Small intestine (tissue), 7 donors: ENCODE data around the gene DIPK1B. TPM values are rescaled to one million over a fixed set of nuclear protein-coding genes. Genes with fewer than 3 reads are reported as not detected.

Experiments
- DNase-seq, 2 donors: peaks; one replicate each; pipeline versions ENCODE4 v3.0.0 to v3.0.0-alpha.2; 2013
- FAIRE-seq: peaks from 2 replicates; lab custom pipeline; 2012; peaks lifted over from hg19 to GRCh38; lab: Jason Lieb, UNC
- H3K27ac ChIP-seq, 3 donors: one replicate each; pipeline ENCODE4 v1.5.1; 2013; ENCODE audit warnings: low read length in 2 of 3, mild to moderate bottlenecking in 2 of 3, control low read depth in 1 of 3, inconsistent platforms in 1 of 3, low read depth in 1 of 3, moderate library complexity in 1 of 3
- H3K27me3 ChIP-seq, 3 donors: one replicate each; pipeline ENCODE4 v1.6.1; 2013; ENCODE audit warnings: low read length in 3 of 3, inconsistent platforms in 1 of 3; ENCODE audit not compliant: control insufficient read depth in 3 of 3, insufficient read depth in 3 of 3
- H3K36me3 ChIP-seq, 3 donors: one replicate each; pipeline ENCODE4 v1.6.1; 2013; ENCODE audit warnings: low read length in 3 of 3, inconsistent platforms in 1 of 3, low read depth in 1 of 3, mild to moderate bottlenecking in 1 of 3, moderate library complexity in 1 of 3; ENCODE audit not compliant: control insufficient read depth in 3 of 3, insufficient read depth in 2 of 3
- H3K4me1 ChIP-seq, 3 donors: one replicate each; pipeline ENCODE4 v1.6.1; 2013; ENCODE audit warnings: low read length in 2 of 3, inconsistent platforms in 1 of 3, low read depth in 1 of 3, mild to moderate bottlenecking in 1 of 3, moderate library complexity in 1 of 3; ENCODE audit not compliant: control insufficient read depth in 3 of 3, insufficient read depth in 2 of 3
- H3K4me3 ChIP-seq, 3 donors: one replicate each; pipeline ENCODE4 v1.5.1; 2013; ENCODE audit warnings: low read length in 3 of 3, control low read depth in 1 of 3, inconsistent platforms in 1 of 3, low read depth in 1 of 3, mild to moderate bottlenecking in 1 of 3, moderate library complexity in 1 of 3
- H3K9me3 ChIP-seq, 2 donors: one replicate each; pipeline ENCODE4 v1.6.1; 2013; ENCODE audit warnings: low read depth in 1 of 2, low read length in 1 of 2; ENCODE audit not compliant: control insufficient read depth in 2 of 2, insufficient read depth in 1 of 2
- WGBS, 3 donors: extraction: QIAGEN DNeasy Blood & Tissue Kit; methylation state at CpG; one replicate each; pipeline ENCODE4 v1.1.7; 2013; 5-methylcytosine and 5-hydroxymethylcytosine counted together
- polyA plus RNA-seq, 4 donors: library from polyadenylated mRNA; stranded (reverse) in 3 of 4; unstranded in 1 of 4; fragments of 200-250 nt in 3 of 4; fragments of 120-200 nt in 1 of 4; gene quantifications; one replicate each; pipeline versions ENCODE4 v1.2.1 to v1.2.3, GENCODE V29; 2013
- donor health status: healthy with polysubstance abuse.
- donor health status: control.
- donor health status: control.
- donor health status: Bipolar disorder and iron deficiency.
- donor health status: healthy.

The DIPK1B gene
- polyA plus RNA-seq, 4 donors, result 0.22 to 12.7 (median 6.6) TPM

DNA sequence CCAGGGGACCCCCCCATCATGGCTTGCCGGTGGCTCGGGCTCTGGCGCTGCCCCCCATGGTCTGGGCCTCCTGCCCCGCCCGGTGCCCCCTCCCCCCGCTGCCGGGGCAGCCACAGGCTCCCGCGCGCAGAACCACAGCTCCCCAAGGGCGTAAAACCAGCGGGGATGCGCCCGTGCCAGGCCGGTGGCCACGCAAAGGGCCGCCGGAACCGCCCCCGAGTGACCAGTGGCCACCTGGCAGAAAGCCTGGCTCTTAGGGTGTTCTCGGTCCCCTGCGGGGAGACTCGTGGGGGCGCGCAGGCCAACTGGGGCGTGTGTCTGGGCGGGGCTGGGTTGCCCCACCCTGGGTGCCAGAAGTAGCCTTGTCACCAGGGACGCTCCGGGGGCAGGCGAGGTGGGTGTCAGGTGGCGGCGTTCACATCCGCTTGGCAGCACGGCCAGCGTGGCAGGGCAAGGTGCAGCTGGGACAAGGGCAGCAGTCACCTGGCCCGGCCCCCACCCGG is 24.6 kb upstream of the DIPK1B start:
- H3K9me3 ChIP-seq, result no peaks in the 10 kb centered on the region
- H3K4me3 ChIP-seq, result peak overlapping the region in 2 of 3 donors; percentile 22 to 47
- H3K27me3 ChIP-seq, result no peaks in the 10 kb centered on the region
- peaks cover 2 to 60% (median 5%) of the 10 kb centered on the region in 3 donors for H3K4me1 ChIP-seq
- 4 to 20% (median 14%) methylated on average over 13 to 37 of the region's 37 CpGs for WGBS, 3 donors
- DNase-seq (peak; percentile 89 to 91), FAIRE-seq (no peak)
- H3K27ac ChIP-seq, result peak overlapping the region; percentile 87 to 95 (median 92)
- H3K36me3 ChIP-seq, result peaks cover 0 to 32% (median 0%) of the 10 kb centered on the region in 3 donors

DNA sequence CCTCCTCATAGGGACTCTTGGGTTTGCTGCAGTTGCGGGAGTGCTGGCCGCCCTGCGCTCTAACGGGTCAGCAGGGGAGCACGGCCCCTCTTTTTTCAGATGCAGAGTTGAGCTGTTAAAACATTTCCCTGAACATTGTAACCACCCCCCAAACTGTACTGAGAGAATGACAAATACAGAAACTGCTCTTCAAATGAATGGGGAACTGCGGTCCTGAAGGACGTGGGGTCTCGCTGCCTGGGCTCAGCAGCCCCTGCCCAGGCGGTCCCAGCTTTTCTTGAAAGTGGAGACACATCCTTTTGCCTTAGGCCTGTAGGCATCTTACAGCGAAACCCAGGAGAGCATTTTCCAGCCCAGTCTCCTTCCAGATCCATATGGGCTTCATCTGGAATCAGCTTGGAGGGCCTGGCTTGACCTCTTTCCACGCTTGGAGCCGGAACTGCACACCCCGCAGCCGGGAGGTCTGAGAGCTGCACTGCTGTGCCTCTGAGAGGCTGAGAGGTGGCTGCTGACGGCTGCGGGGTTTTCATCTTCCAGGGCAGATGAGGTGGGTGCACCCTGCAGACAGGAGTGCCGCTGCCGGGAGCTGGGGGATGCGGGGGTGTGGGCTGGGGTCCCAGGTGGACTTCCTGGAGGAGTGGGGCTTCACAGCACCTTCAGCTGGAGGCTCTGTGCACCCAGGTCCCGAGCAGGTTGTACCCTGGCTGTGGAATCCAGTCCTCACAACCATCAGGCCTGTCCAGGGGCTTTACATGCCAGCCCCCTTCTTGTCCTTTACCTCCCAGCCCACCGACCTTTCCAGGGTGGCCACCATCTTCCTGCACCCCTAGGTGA is 23.9 kb upstream of the DIPK1B start:
- FAIRE-seq (no peak), DNase-seq (no peak)
- no peak overlapping the region for H3K4me3 ChIP-seq
- peaks cover 2 to 62% (median 5%) of the 10 kb centered on the region in 3 donors for H3K4me1 ChIP-seq
- peaks cover 0 to 27% (median 0%) of the 10 kb centered on the region in 3 donors for H3K36me3 ChIP-seq
- no peaks in the 10 kb centered on the region for H3K9me3 ChIP-seq
- WGBS, 3 donors, result 53 to 61% (median 58%) methylated on average over 21 of the region's 21 CpGs
- no peaks in the 10 kb centered on the region for H3K27me3 ChIP-seq
- H3K27ac ChIP-seq, result peak overlapping the region; percentile 87 to 95 (median 92)

DNA sequence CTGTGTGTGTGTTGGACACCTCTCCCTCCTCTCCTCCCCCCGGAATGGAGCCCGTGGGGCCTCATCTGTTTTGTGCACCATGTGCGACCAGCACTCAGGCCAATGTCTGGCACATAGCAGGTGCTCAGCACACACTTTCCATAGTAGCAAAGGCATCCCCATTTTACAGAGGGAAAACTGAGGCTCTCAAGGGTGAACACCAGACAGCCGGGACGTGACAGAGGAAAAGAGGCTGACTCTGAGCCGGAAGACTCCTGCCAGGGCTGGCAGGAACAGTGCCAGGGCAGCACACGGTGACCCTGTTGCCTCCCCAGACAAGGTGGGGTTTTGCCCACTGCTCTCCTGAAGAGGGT is 23.3 kb upstream of the DIPK1B start:
- WGBS, 3 donors, result 73 to 76% (median 74%) methylated on average over 7 of the region's 7 CpGs
- Histone ChIP-seq H3K4me1 (peaks cover 2 to 61% (median 5%) of the 10 kb centered on the region in 3 donors), H3K9me3 (no peaks in the 10 kb centered on the region), H3K27ac (peak overlapping the region in 2 of 3 donors; percentile 87 to 95), H3K4me3 (no peak overlapping the region), H3K27me3 (no peaks in the 10 kb centered on the region), H3K36me3 (peaks cover 0 to 21% (median 0%) of the 10 kb centered on the region in 3 donors)
- FAIRE-seq, result no peak
- DNase-seq, result no peak

DNA sequence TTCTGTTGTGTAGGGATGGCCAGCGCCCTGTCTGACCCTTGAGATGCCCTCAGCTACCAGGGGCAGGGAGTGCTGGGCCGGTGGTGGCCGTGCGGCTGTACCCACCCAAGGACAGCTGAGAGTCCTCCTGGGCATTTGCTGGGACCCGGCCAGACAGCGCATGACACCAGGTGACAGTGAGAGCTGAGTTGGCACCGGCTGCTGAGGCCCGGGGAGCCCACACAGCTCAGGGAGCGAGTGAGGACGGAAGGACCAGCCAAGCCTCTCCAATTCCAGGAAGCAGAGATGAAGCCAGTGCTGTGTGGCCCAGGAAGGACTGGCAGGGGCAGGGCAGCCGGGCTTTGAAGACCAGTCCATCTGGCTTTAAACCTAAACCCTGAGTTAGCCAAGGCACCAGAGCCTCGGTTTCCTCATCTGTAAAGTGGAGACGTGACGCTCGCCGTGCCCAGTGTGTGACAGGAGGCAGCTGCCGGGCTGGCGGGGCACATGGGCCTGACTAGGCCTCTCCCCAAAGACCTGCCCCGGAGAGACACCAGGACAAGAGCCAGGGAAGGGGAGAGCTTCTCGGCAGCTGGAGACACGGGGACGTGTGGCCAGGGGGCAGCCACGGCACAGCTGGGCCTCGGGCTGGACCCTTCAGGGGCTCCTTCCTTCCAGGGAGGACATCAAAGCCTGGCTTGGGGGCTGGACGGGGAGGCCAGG is 22.1 kb upstream of the DIPK1B start:
- DNase-seq, result no peak
- H3K36me3 ChIP-seq, result peaks cover 0 to 9% (median 0%) of the 10 kb centered on the region in 3 donors
- peak overlapping the region in 1 of 3 donors; percentile 34 for H3K27ac ChIP-seq

DNA sequence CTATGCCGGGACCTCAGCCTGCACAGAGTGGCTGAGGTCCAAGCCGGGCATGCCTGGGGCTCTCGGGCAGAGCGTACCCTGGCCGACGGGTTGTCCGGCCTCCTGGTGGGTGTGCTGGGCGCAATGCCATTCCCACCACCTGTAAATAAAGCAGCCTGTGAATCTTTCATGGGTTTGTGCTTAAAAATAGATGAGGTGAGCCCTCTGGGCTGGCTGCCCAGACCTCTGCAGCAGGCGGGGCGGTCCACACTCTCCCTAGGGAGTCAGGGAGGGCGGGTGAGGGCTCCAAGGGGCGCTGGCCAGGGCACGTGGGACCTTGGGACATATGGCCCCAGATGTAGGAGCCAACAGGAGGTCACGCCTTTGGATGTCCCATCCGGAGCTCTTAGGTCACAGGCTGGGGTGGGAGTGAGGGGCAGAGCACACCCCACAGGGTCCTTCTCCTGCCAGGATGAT is 21.5 kb upstream of the DIPK1B start:
- Histone ChIP-seq H3K27me3 (no peaks in the 10 kb centered on the region), H3K36me3 (peaks cover 0 to 3% (median 0%) of the 10 kb centered on the region in 3 donors), H3K9me3 (no peaks in the 10 kb centered on the region), H3K4me1 (peaks cover 2 to 62% (median 8%) of the 10 kb centered on the region in 3 donors), H3K27ac (no peak overlapping the region), H3K4me3 (no peak overlapping the region)
- no peak for DNase-seq
- WGBS, 3 donors, result 74 to 79% (median 78%) methylated on average over 15 of the region's 15 CpGs
- no peak for FAIRE-seq

More for the DNA sequence above, 22.1 kb upstream of the DIPK1B start:
- Histone ChIP-seq H3K9me3 (no peaks in the 10 kb centered on the region), H3K4me1 (peaks cover 2 to 62% (median 5%) of the 10 kb centered on the region in 3 donors), H3K27me3 (no peaks in the 10 kb centered on the region), H3K4me3 (no peak overlapping the region)
- 83 to 85% (median 85%) methylated on average over 25 of the region's 25 CpGs for WGBS, 3 donors
- no peak for FAIRE-seq

DNA sequence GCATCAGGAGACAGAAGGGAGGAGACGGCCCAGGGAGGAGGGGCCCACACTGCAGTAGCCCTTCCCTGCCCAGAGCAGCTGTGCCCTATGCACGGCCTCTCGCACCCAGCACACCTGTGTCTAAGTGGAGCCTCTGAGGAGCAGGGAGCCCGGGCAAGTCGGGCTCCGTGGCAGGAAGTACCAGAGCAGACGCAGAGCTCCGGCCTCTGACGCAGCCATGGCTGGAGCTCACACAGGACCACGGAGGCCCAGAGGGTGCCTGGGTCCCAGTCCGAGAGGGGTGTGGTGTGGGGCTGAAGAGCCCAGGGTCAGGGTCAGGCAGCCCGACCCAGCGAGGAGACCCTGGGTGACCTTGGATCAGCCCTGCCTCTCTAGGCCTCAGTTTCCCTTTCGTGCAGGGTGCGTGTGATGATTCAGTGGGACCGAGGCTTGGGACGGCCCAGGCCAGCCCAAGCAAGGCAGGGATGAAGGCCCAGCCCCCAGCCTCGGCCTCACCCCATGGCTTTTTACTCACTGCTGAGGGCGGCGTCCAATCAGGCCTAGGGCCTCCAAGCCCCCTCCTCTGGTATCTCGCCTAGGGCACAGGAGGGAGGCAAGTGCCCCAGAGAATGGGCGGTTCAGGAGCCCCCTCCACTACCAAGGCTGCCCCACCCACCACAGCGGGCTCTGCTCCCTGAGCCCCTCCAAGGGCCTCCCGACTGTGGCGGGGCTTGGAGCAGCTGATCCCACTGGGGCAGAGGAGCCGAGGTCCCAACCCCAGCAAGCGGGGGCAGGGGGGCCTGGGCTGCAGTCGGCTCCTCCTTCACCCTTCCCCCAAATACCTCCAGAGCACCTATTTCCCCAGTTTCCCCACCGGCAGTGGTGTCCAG is 20.8 kb upstream of the DIPK1B start:
- H3K27ac ChIP-seq, result peak overlapping the region in 2 of 3 donors; percentile 13 to 29
- no peak for DNase-seq
- H3K9me3 ChIP-seq, result no peaks in the 10 kb centered on the region
- no peaks in the 10 kb centered on the region for H3K36me3 ChIP-seq
- WGBS, 3 donors, result 86 to 88% (median 86%) methylated on average over 26 to 29 of the region's 29 CpGs
- peaks cover 2 to 65% (median 12%) of the 10 kb centered on the region in 3 donors for H3K4me1 ChIP-seq
- peak overlapping the region in 1 of 3 donors; percentile 14 for H3K4me3 ChIP-seq
- FAIRE-seq, result no peak
- H3K27me3 ChIP-seq, result no peaks in the 10 kb centered on the region

DNA sequence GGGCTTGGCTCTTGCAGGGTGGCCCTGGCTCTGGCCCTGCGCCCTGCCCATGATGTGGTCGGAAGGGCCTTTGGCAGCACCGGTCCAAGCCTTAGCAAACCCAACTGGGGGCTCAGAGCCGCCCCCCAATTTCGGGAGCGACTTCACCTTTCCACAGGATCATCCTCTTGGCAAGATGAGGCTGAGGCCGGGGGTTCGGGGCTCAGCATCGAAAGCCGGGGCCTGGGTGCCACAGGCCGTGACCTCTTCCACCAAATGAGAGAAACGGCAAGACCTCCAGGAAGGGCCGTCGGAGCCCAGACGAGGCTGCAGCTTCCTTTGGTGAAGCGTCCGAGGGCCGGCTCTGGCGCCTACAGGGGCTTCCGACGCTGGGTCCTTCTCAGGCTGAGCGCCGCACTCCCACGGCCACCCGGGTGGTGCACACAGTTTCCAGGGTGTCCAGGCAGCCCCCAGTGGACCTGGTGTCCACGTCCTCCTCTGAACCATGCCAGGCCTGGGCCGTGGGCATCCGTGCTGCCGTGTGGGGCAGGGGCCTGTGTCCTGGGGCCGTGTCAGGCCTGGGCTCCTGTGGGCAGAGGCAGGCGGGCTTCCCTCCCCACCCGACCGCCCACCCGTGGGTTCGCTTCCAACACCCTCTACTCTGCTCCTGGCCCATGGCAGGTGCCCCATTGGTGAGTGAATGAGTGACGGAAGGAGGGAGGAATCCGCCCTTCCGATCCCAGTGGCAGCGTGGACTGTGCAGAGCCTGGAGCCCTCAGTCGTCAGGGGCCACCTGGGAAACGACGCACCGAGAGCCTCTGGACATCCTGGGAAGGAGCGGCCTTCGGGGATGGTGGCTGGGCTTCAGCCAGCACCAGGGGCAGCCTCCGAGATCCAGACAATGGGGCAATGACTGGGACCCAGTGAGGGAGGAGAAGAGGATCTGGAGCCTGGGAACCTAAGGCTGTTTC is 19.9 kb upstream of the DIPK1B start:
- WGBS, 3 donors, result 80 to 85% (median 85%) methylated on average over 45 to 46 of the region's 46 CpGs
- Histone ChIP-seq H3K27ac (peak overlapping the region; percentile 89 to 98 (median 89)), H3K27me3 (no peaks in the 10 kb centered on the region), H3K9me3 (no peaks in the 10 kb centered on the region), H3K4me3 (peak overlapping the region in 1 of 3 donors; percentile 30), H3K4me1 (peaks cover 2 to 71% (median 12%) of the 10 kb centered on the region in 3 donors), H3K36me3 (no peaks in the 10 kb centered on the region)
- no peak for FAIRE-seq
- no peak for DNase-seq
